NB4 (cell line): Measurements from ENCODE around the gene TRIM39.

Source experiments
- CTCF ChIP-seq: IDR thresholded peaks from one replicate; pipeline ENCODE4 v1.5.1; 2012; ENCODE audit warnings: low read depth, low read length
- MYC ChIP-seq: IDR thresholded peaks from 2 replicates; pipeline ENCODE4 v1.6.1; 2011; ENCODE audit warnings: low read depth, low read length

- TF ChIP-seq CTCF: no peak
- TF ChIP-seq MYC: no peak
Observed at GRCh38 chr6:30355281-30355680, 28.6 kb downstream of the TRIM39 start.
